Germinal center (tissue), 1 donor: ENCODE measurements around the gene ESYT1.
A peak's percentile ranks its signal among the peaks of the same experiment; 100 is the strongest.
"Not testable (repeated sequence)": the region's sequence is repeated elsewhere in the genome, so short reads cannot be mapped to it uniquely, and the experiment has no call there.

Source experiments
- DNase-seq: peaks from one replicate; pipeline ENCODE4 v3.0.0; 2012; ENCODE audit warnings: mixed read lengths, low spot score

The ESYT1 gene

GRCh38 chr12:56156464-56157200 lies 28.6 kb downstream of the ESYT1 start:
- DNase-seq = not testable (repeated sequence)

DNA sequence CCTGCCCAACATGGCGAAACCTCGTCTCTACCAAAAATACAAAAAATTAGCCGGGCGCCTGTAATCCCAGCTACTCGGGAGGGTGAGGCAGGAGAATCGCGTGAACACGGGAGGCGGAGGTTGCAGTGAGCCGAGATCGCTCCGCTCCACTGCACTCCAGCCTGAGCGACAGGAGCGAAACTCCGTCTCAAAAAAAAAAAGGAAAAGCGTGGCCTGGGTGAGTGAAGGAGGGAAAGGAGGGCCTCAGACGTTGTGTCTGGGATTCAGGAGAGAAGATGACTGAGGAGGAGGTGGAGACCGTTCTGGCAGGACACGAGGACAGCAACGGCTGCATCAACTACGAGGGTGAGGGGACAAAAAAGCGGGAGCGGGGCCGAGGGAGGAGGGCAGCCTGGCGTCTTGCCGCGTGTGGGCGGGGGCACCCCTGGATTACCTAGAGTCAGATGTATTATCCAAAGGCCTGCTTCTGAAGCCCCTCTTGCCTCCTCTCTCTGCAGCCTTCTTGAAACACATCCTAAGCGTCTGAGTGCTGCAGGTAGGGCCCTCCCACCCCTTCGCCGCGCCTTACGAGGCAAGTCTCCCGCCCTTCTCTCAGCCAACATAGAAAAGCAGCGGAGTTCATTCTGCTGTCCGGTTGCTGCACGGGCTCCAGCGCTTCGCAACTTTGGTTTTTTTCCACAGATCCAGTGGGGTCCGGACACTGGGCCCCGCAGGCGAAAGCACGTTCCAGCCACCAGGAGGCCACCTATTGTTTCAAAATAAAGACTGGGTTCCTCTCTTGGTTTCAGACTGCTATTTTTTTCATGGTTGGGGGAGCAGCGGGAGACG lies 29.3 kb downstream of the ESYT1 start:
- peak; percentile 85 for DNase-seq

- peak; percentile 95 for DNase-seq
Observed at GRCh38 chr12:56158029-56158925, 30.2 kb downstream of the ESYT1 start, which contains the start of gene MYL6. Gene MYL6, plus strand, starts transcription at chr12:56158359. Its CDS starts 43 bp downstream, at chr12:56158402.

DNA sequence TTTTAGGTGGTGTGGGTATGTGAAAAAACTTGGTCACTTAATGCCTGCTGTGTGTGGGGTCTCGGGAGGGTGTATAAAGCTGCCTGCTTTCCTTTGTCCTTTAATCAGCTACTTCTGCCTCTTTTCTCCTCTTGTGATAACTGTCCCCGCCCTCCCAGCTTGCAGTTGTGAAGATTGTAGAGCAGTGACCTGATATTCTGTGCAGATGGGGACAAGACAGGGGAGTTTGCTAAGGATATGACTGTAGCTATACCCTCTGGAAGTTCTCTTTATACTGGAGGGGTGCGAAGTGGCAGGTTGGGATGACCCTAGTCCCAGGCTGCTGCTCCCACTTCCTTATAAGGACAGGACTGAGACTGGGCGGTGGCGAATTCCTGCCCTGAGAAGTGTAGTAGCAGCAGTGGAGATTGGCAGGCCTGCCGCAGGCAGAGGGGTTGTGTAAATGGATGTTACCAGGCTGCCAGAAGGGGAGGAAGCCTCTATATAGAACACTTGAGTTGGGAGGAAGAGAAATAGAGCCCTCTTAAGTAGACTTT lies 30.9 kb downstream of the ESYT1 start:
- peak; percentile 22 for DNase-seq

DNA sequence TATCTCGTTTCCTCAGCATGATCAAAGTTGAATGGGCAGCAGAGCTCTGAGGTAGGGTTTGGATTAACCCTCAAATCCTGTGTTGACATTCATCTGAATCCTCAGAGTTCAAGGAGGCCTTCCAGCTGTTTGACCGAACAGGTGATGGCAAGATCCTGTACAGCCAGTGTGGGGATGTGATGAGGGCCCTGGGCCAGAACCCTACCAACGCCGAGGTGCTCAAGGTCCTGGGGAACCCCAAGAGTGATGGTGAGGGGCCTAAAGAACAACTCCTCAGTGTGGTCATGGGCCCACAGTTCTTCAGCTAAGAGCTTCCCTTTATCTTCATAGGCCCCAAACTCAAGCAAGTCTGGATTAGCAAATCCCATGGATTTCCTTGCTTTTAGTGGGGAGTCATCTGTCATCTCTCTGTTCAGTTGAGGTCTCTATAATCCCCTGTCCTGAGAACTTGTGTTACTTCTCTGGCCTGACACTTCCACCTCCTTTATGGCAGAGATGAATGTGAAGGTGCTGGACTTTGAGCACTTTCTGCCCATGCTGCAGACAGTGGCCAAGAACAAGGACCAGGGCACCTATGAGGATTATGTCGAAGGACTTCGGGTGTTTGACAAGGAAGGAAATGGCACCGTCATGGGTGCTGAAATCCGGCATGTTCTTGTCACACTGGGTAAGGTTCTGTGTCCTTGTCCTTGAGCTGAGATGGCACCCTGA lies 31.6 kb downstream of the ESYT1 start:
- no peak for DNase-seq

- DNase-seq = no peak
Observed at GRCh38 chr12:56160193-56160763, 32.2 kb downstream of the ESYT1 start.

DNA sequence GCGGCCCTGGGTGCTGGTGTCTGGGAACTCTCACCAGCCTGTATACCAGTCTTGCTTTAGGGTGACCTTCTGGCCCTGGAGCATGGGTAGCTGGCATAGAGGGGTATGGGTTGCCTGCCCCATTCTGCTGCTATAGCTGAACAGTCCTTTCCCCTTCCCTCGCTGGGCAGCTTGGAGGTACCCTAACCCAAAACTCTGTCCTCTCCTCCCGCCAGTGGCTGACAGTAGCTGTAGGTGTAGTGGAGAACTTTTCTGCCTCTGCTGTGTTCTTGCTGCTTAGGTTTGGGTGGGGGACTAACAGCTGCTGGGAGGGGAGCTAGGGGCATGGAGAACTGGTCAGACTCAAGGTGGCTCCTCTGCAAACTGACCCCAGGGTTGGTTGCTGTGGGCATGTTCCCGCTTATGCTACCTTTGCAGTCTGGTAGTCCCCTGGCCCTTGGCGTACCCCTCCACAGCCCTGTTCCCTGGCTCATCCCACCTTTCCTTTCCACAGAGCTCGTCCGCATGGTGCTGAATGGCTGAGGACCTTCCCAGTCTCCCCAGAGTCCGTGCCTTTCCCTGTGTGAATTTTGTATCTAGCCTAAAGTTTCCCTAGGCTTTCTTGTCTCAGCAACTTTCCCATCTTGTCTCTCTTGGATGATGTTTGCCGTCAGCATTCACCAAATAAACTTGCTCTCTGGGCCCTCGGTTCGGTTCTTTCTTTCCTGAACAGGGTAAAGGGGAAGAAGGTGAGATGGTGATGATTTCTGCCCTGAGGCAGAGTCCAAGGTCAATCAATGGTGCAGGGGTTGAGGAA lies 33.0 kb downstream of the ESYT1 start:
- no peak for DNase-seq

DNA sequence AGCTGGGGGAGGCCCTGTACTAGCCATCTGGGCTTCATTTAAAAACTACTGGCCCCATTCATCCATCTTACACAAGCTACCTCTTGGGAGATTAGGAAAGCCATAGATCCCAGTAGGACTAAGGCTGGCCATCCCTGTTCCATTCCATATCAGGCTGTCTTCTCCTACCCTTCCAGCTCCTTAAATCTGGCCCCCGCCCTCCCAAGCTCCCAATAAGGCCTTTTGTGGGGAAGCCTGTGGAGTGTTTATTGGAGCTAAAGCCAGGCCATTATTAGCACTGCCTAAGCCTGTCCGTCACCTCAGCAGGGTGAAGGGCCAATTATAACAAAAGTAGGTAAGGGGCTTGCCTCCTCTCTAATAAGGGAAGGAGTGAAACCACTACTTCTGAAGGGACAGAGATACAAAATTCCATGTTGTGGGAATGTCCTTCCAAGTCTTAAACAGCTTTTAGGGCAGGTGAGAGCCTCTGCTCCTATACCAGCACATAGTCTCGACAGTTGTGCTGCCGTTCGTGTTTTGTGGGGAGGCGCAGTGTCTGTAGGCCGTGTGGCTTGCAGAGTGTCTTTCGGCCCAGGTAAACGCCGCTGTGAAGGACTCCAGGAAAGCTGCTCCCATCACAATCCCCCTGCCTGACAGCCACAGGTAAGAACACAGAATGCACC lies 33.8 kb downstream of the ESYT1 start:
- no peak for DNase-seq

DNA sequence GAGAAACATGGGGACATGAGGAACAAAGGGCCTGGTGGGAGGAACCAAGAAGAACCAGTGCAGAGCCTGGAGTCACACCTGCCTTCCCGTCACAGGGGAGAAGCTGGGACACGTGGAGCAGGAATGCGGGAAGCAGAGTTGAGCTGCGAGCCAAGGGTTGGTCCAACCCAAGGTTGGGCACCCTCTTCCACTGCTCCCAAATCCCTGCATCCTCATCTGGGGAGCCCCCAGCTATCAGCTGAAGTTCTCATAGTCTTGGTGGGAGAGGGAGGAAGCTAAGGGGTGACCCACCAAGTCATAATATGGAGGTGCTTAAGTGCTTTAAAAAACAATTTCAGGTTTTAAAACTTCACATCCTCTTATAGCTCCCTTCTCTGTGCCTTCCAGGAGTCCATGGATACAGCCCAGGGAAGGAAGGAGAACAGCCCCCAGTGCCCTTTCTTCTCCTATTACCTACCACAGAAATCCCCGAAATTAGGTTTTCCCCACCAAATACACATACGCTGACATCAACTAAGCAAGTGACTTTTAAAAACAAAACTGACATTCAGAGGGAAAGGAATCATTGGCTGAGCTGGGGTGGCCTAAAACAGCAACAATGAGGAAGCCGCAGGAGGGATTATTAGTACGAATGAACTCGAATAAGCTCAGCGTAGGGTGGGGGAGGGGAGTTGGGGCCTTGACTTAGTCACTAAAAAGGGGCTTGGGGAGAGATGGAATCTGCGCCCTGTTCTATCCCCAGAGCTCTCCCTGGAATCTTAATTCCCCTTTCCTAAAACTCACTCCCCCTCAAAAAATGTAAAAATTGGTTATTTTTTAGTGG lies 34.6 kb downstream of the ESYT1 start:
- DNase-seq = no peak

DNA sequence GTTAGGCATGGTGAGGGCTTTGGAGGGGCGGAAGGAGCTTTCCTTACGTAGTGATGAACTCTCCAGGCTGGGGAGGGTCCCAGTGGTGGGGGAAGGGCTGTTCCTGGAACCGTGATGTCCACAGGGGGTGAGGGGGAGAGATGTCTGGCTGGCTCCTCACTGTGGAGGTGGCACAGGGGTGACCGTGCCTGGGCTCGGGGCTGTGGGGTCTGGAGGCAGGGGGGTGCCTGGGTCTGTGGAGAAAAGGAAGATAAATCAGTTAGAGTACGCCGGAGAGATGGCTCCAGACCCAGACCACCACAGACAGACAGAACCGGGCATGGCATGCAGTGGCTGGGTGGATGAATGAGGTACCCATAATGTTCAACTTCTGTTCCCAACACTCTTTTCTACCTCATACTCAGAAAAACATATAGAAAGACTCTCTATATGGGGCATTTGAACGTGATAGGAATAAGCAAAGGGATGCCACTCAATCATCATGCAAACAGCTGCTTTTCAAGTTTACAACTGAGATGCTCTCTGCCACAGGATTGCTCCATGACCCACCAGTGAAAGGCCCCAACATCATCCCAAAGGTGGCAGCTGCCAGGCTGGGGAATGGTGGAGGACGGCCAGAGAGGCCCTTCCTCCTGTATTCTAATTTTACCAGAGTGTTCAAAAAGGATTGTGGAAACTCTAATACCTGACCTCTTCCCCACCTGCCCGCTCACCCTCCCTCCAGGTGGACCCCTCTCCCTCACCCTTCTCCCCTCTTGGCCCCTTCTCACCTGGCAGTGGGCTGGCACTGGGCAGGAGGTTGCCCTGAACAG lies 35.7 kb downstream of the ESYT1 start:
- no peak for DNase-seq

DNA sequence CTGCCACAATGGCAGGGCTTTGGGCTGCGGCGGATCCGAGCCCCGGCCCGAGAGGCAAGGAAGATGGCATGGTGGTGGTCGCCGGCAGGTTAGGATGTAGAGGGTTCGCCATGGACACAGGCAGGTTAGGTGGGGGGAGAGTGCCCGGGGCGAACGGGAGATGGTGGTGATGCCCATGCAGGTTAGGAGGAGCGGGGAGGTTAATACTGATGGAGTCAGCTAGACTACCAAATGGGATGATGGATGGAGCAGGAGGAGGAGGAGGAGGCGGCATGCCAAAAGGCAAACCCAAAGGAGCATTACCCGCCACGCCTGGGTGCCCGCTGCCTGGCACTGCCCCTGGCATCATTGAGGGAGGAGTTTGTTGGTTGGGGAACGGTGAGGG lies 36.3 kb downstream of the ESYT1 start:
- no peak for DNase-seq

- no peak for DNase-seq
Observed at GRCh38 chr12:56165369-56165768, 37.3 kb downstream of the ESYT1 start.

DNA sequence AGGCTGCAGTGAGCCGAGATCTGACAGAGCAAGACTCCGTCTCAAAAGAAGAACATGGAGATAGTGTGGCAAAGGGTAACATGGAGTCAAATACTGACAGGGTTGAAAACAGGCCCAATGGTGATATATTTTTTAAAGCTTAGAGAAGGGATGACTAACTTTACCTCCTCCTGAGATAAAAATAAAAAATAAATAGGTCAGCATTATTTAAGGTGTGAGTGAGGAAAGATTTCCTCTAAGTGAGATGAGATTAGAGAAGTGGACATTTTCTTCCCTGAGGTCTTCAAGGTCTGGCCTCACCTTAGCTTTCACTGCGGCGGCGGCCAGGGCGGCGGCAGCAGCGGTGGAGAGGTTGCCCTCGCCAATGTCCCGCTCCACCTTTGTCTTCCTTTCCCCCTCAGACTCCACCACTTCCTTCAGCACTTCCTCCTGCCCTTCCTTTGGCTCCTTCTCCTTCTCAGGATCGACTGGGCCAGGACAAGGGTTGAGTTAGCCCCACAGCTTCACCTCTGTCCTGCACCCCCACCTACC lies 41.2 kb downstream of the ESYT1 start:
- DNase-seq = no peak

- no peak for DNase-seq
Observed at GRCh38 chr12:56172839-56173238, 44.8 kb downstream of the ESYT1 start.

DNA sequence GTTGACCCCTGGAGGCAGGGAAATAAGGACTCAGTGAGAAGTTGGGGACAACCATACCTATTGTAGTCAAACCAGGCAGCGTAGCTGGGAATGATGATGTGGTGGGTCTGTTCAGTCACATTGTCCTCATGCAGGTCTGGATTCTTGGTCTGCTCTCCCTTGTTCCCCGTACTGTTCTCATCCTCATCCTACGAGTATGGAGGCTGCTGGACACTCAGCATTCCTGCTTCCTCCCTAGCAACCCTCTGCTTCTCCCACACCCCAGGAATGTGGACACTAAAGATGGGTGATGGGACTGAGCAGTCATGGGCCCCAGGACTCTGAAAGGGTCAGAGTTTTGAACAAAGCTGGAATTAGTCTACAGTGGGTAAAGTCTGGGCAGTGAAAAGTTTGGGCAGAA lies 50.3 kb downstream of the ESYT1 start:
- no peak for DNase-seq

- DNase-seq = no peak
Observed at GRCh38 chr12:56186957-56187356, 58.9 kb downstream of the ESYT1 start.

DNA sequence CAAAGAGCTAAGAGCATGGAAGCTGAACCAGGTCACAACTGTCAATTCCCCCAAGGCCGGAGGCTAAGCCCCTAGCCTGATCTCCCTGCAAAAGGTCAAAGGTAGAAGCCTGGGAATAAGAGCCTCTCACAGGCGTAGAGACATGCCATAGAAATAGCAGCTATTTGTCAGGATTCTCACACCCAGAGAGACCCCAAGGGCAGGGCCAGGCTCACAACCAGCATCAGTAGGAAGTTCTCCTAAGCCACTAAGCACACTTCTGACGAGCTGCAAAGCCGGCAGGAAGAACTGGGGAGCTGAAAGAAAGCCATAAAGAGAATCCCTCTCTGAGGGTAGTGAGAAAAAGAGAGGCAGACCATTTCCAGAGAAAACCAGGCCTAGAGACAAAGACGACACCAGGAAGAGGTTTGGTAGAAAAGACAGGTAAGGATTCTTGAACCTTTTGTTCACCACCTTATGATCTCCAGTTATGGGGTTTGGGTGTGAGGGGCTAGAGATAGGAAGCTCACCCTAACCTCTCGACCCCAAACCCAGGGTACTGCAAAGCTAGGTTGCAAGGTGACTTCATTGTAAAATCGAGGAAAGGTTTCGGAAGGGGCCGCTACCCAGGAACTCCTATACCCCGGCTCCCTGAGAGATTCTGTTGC lies 60.2 kb downstream of the ESYT1 start:
- DNase-seq = no peak
